HUES6 (cell line): Measurements from ENCODE around the gene CKS1B.

Experiments
- H3K27ac ChIP-seq: 2 replicates; pipeline ENCODE4 v1.7.0; 2013; ENCODE audit warnings: low read depth, mild to moderate bottlenecking, low read length, inconsistent platforms
- H3K27me3 ChIP-seq: 2 replicates; pipeline ENCODE4 v1.6.1; 2013; ENCODE audit warnings: low read length; ENCODE audit not compliant: control insufficient read depth, insufficient read depth
- H3K36me3 ChIP-seq: 2 replicates; pipeline ENCODE4 v1.6.1; 2013; ENCODE audit warnings: low read length; ENCODE audit not compliant: control insufficient read depth, insufficient read depth
- H3K4me1 ChIP-seq: 2 replicates; pipeline ENCODE4 v1.6.1; 2013; ENCODE audit warnings: low read length; ENCODE audit not compliant: control insufficient read depth, insufficient read depth
- H3K4me3 ChIP-seq: 2 replicates; pipeline ENCODE4 v1.5.1; 2013; ENCODE audit warnings: low read depth, low read length
- H3K9ac ChIP-seq: one replicate; pipeline ENCODE4 v1.6.1; 2013; ENCODE audit warnings: mild to moderate bottlenecking, low read length
- H3K9me3 ChIP-seq: 2 replicates; pipeline ENCODE4 v1.6.1; 2013; ENCODE audit warnings: low read depth, low read length; ENCODE audit not compliant: control insufficient read depth, insufficient read depth

Gene CKS1B

DNA sequence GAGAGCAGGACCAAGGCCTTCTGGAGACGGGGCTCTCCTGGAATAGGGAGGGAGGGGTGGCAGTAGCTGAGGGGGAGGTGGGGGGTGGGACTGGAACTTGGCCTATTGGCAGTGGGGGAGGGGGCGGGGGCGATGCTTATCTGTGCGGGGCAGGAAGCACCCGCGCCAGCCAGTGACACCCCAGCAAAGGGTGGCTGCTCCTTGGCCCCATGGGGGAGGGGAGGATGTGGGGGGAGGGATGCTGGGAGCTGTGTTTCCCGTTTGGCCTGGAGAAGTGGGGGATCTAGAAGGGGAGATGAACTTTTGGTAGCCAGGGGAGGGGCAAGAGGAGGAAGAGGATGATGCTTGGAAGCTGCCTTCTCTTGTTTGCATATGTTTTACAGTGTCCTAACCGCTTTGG, 39.2 kb downstream of the CKS1B start:
- H3K27ac ChIP-seq = no peak overlapping the region
- no peaks in the 10 kb centered on the region for H3K9me3 ChIP-seq
- no peak overlapping the region for H3K4me3 ChIP-seq
- peaks cover 38% of the 10 kb centered on the region for H3K4me1 ChIP-seq
- H3K27me3 ChIP-seq = no peaks in the 10 kb centered on the region
- H3K9ac ChIP-seq = no peak overlapping the region
- peaks cover 27% of the 10 kb centered on the region for H3K36me3 ChIP-seq

DNA sequence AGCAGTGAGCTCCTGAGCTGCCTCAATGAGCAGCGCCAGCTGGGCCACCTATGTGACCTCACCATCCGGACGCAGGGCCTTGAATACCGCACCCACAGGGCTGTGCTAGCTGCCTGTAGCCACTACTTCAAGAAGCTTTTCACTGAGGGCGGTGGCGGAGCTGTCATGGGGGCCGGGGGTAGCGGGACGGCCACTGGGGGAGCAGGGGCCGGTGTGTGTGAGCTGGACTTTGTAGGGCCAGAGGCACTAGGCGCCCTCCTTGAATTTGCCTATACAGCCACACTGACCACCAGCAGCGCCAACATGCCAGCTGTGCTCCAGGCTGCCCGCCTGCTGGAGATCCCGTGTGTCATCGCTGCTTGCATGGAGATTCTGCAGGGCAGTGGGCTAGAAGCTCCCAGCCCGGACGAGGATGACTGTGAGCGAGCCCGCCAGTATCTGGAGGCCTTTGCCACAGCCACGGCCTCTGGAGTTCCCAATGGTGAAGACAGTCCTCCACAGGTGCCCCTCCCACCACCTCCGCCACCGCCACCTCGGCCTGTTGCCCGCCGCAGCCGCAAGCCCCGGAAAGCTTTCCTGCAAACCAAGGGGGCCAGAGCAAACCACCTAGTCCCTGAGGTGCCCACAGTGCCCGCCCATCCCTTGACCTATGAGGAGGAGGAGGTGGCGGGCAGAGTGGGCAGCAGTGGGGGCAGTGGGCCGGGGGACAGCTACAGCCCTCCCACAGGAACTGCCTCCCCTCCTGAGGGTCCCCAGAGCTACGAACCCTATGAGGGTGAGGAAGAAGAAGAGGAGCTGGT, 40.4 kb downstream of the CKS1B start:
- no peaks in the 10 kb centered on the region for H3K9me3 ChIP-seq
- no peak overlapping the region for H3K4me3 ChIP-seq
- no peak overlapping the region for H3K9ac ChIP-seq
- H3K27me3 ChIP-seq = no peaks in the 10 kb centered on the region
- peaks cover 27% of the 10 kb centered on the region for H3K36me3 ChIP-seq
- peaks cover 33% of the 10 kb centered on the region for H3K4me1 ChIP-seq
- no peak overlapping the region for H3K27ac ChIP-seq

DNA sequence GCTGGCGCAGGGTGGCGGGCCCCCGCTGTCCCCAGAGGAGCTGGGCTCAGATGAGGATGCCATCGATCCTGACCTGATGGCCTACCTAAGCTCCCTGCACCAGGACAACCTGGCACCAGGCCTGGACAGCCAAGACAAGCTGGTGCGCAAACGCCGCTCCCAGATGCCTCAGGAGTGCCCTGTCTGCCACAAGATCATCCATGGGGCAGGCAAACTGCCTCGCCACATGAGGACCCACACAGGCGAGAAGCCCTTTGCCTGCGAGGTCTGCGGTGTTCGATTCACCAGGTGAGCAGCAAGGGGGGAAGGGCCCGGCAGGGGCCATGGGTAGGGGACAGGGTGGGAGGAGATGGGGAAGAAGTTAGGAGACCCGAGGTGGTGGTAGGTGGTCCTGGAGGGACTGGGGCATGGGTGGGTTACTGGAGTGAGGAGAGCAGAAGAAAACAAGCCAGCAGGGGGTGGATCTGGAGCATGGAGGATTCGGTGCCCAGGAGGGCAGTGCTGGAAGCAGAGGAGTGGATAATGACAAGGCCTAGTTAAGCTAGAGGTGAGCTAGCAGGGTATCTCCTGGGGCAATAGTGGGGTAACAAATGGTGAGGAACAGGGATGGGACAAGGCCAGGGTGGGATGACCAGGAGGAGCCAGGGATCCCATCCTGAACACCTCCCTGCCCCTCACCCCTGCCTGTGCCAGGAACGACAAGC, 41.2 kb downstream of the CKS1B start:
- Histone ChIP-seq H3K4me3 (no peak overlapping the region), H3K27me3 (no peaks in the 10 kb centered on the region), H3K4me1 (peaks cover 30% of the 10 kb centered on the region), H3K9me3 (no peaks in the 10 kb centered on the region), H3K27ac (no peak overlapping the region), H3K9ac (no peak overlapping the region), H3K36me3 (peaks cover 27% of the 10 kb centered on the region)

DNA sequence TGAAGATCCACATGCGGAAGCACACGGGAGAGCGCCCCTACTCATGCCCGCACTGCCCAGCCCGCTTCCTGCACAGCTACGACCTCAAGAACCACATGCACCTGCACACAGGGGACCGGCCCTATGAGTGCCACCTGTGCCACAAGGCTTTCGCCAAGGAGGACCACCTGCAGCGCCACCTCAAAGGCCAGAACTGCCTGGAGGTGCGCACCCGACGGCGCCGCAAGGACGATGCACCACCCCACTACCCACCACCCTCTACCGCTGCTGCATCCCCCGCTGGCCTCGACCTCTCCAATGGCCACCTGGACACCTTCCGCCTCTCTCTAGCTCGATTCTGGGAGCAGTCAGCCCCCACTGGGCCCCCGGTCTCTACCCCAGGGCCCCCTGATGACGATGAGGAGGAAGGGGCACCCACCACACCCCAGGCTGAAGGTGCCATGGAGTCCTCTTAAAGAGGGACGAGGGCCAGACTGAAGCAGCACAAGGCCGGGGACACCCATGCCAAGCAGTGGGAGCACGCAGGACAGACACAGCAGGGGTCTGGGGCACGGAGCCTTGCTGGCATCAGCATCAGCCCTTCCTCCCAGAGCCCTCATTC, 41.9 kb downstream of the CKS1B start:
- H3K4me3 ChIP-seq = 0 out of 2 replicates have a peak overlapping the region, but pooled peaks have one; percentile 62
- no peaks in the 10 kb centered on the region for H3K9me3 ChIP-seq
- H3K4me1 ChIP-seq = peaks cover 30% of the 10 kb centered on the region
- peaks cover 27% of the 10 kb centered on the region for H3K36me3 ChIP-seq
- no peaks in the 10 kb centered on the region for H3K27me3 ChIP-seq
- no peak overlapping the region for H3K9ac ChIP-seq
- H3K27ac ChIP-seq = peak overlapping the region; percentile 75; the same call in 1 of the 2 replicates

DNA sequence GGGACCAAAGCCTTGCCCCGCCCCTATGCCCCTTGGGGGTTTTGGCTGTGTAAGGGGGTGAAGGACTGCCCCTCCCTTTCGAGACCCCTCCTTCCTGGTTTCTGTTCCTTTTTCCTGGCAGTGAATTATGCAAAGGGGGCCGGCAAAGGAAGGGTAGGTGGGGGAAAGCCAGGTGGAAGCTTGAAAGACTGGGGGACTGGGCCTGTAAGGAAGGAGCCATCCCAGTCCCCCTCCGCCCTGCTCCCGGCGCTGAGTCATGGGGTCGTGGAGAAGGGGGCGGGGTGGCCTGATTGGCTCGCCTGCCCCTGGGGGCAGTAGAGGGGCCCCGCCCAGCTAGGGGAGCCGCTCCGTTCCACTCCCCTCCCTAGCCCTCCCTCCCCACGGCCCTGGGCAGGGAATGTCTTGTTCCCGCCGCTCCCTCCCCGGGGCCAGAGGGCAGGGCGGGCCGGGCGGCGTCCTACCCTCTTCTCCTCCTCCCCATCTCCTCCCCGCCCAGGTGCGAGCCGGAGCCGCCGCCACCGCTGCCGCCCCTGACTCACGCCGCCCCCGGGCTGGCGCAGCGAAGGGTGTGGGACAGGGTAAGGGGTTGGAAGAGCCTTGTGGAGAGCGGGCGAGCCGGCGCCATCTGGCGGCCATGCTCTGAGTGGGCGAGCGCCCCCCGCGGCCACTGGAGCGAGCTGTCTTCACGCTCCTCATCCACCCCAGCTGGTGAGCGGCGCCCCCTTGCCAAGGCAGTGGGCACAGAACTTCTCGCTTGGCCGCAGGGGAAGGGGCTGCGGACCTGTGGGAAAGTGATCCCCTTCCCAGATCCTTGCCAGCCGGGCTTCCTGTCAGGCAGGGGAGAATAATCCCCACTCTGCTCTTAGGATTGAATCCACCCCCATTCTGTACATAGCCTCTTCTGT, 42.8 kb downstream of the CKS1B start:
- Histone ChIP-seq H3K36me3 (peaks cover 27% of the 10 kb centered on the region), H3K4me1 (peaks cover 21% of the 10 kb centered on the region), H3K4me3 (peak overlapping the region; percentile 62), H3K9me3 (no peaks in the 10 kb centered on the region), H3K9ac (peak overlapping the region; percentile 47), H3K27me3 (no peaks in the 10 kb centered on the region), H3K27ac (peak overlapping the region; percentile 75; the same call in 1 of the 2 replicates)

DNA sequence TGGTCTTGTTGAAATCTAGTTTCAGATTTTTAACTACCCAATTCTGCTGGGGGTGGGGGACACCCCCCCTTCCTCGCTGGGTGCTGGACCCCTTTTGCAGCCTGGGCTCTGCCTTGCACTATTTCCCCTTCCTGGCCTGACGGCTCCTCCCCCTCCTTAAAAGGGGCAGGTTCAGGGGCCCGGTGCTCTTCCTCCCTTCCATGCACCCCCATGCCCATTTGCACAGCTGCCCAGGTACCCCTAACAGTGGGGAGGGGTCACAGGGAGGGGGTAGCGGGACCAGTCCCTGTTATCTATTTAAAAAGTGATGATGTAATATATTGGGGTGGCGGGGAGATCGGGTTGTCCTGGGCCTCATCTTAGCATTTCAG, 43.5 kb downstream of the CKS1B start:
- peaks cover 15% of the 10 kb centered on the region for H3K4me1 ChIP-seq
- H3K9ac ChIP-seq = peak overlapping the region; percentile 30
- H3K9me3 ChIP-seq = no peaks in the 10 kb centered on the region
- H3K27me3 ChIP-seq = no peaks in the 10 kb centered on the region
- H3K27ac ChIP-seq = no peak overlapping the region
- peak overlapping the region; percentile 62 for H3K4me3 ChIP-seq
- H3K36me3 ChIP-seq = peaks cover 27% of the 10 kb centered on the region

DNA sequence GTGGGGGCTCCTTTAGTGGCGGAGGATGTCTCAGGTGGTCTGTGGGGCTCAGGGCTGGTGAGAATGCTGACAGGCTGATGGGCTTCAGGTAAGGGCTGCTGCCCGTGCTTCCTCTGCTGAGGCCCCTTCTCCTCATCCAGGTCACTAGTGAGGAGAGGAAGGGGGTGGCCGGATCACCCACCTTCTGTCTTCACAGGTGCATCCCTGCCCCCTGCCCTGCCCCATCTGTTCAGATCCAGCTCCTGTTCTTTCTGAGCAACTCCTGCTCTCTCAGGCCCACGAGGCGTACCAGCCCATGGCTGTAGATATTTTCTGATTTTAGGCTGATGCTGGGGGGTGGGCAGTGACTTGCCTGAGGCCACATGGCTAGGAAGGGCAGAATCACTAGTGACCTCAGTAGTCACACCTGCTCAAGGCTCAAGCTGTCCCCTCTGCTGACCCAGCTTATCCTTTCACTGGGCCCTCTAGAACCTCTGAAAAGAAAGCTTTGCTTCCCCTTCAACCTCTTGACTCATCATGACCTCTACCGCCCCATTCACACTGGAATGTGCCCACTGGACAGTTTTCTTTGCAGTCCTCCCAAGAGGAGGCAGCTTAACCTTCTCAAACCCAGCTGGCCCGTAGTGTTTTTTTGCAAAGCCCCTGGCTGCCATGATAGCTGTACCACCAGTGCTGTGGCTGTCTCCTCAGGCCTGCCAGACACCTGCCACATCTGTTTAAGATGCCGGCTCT, 44.3 kb downstream of the CKS1B start:
- no peak overlapping the region for H3K9ac ChIP-seq
- H3K36me3 ChIP-seq = peaks cover 26% of the 10 kb centered on the region
- H3K27ac ChIP-seq = no peak overlapping the region
- H3K9me3 ChIP-seq = no peaks in the 10 kb centered on the region
- no peaks in the 10 kb centered on the region for H3K27me3 ChIP-seq
- peaks cover 12% of the 10 kb centered on the region for H3K4me1 ChIP-seq
- H3K4me3 ChIP-seq = no peak overlapping the region

DNA sequence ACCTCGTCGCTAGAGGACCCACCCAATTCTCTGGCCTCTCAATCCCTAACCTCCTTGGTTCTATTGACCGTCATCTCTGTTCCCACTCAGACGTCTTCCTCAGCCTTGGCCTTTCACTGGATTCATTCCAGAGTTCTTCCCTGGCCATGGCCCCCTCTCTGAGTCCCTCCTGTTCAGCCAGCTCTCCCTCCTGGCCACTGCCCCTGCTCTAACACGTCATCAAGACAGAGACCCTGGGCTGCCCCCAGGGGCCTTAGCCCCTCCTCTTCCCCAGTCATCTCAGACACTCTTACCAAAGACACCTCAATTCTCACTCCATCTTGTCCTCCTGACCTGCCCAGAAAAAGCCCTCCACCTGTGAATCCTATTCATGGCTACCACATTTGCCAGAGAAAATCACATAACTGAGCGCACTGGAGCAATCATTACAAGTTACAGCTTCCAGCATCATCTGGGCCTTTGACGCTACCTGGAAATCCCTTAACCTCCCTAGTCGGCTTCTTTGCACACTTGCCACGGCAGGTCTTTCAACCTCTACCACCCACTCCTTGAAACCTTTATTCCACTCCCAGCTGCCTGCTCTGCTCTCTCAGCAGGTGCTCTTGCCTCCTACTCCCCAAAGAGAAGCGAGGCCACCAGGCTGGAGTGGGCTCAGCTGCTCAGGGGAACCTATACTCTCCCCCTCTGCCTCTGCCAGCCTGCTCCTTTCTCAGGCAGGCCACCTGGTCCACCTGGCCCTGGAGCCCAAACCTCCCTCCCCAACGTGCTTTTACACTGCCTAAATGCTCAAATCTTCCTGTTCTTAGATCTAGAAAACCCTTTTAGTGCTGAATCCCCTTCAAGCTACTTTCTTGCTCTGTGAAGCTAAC, 45.1 kb downstream of the CKS1B start:
- H3K27ac ChIP-seq = no peak overlapping the region
- H3K36me3 ChIP-seq = peaks cover 17% of the 10 kb centered on the region
- no peaks in the 10 kb centered on the region for H3K9me3 ChIP-seq
- H3K4me3 ChIP-seq = no peak overlapping the region
- H3K27me3 ChIP-seq = no peaks in the 10 kb centered on the region
- H3K4me1 ChIP-seq = peaks cover 12% of the 10 kb centered on the region
- no peak overlapping the region for H3K9ac ChIP-seq

DNA sequence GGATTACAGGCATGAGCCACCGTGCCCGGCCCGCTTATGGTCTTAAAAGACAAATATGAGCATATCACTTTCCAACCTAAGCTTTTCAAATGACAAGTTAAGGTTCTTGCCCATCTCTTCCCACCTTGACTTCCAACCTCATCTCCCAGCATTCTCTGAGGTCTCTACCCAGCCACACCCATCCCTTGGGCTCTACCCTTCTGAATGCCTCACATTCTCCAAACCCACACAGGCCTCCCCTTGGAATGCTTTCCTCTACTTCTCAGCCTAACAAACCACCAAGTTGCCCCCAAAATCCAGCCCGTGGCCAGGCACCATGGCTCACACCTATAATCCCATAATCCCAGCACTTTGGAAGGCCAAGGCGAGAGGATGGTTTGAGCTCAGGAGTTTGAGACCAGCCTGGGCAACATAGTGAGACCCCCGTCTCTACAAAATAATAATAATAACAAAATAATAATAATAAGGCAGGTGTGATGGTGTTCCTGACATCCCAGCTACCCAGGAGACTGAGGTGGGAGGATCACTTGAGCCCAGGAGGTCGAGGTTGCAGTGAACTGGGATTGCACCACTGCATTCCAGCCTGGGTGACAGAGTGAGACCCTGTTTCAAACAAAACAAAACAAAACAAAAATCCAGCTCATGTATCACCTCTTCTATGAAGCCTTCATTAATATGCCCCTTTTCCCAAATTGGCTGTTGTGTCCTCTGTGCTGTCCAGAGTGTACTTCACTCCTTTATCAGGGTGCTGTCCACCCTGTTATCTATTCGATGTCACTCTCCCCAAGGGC, 47.9 kb downstream of the CKS1B start:
- H3K4me1 ChIP-seq = peaks cover 12% of the 10 kb centered on the region
- no peak overlapping the region for H3K27ac ChIP-seq
- no peaks in the 10 kb centered on the region for H3K27me3 ChIP-seq
- no peaks in the 10 kb centered on the region for H3K9me3 ChIP-seq
- no peaks in the 10 kb centered on the region for H3K36me3 ChIP-seq
- no peak overlapping the region for H3K4me3 ChIP-seq
- H3K9ac ChIP-seq = no peak overlapping the region
